HUES6 (cell line): ENCODE measurements around the gene ERG.

Source experiments
- H3K27ac ChIP-seq: 2 replicates; pipeline ENCODE4 v1.7.0; 2013; ENCODE audit warnings: low read depth, mild to moderate bottlenecking, low read length, inconsistent platforms
- H3K27me3 ChIP-seq: 2 replicates; pipeline ENCODE4 v1.6.1; 2013; ENCODE audit warnings: low read length; ENCODE audit not compliant: control insufficient read depth, insufficient read depth
- H3K36me3 ChIP-seq: 2 replicates; pipeline ENCODE4 v1.6.1; 2013; ENCODE audit warnings: low read length; ENCODE audit not compliant: control insufficient read depth, insufficient read depth
- H3K4me1 ChIP-seq: 2 replicates; pipeline ENCODE4 v1.6.1; 2013; ENCODE audit warnings: low read length; ENCODE audit not compliant: control insufficient read depth, insufficient read depth
- H3K4me3 ChIP-seq: 2 replicates; pipeline ENCODE4 v1.5.1; 2013; ENCODE audit warnings: low read depth, low read length
- H3K9ac ChIP-seq: one replicate; pipeline ENCODE4 v1.6.1; 2013; ENCODE audit warnings: mild to moderate bottlenecking, low read length
- H3K9me3 ChIP-seq: 2 replicates; pipeline ENCODE4 v1.6.1; 2013; ENCODE audit warnings: low read depth, low read length; ENCODE audit not compliant: control insufficient read depth, insufficient read depth

Gene ERG

GRCh38 chr21:38392661-38393060 is 105.6 kb downstream of the ERG start:
- H3K4me1 ChIP-seq = no peaks in the 10 kb centered on the region
- no peaks in the 10 kb centered on the region for H3K27me3 ChIP-seq
- no peak overlapping the region for H3K27ac ChIP-seq
- no peak overlapping the region for H3K4me3 ChIP-seq
- H3K36me3 ChIP-seq = no peaks in the 10 kb centered on the region
- no peaks in the 10 kb centered on the region for H3K9me3 ChIP-seq
- no peak overlapping the region for H3K9ac ChIP-seq

- Histone ChIP-seq H3K36me3 (no peaks in the 10 kb centered on the region), H3K4me1 (no peaks in the 10 kb centered on the region), H3K27me3 (no peaks in the 10 kb centered on the region), H3K9me3 (no peaks in the 10 kb centered on the region), H3K27ac (no peak overlapping the region), H3K9ac (no peak overlapping the region), H3K4me3 (no peak overlapping the region)
Measured at GRCh38 chr21:38389896-38390295, 108.4 kb downstream of the ERG start.

- Histone ChIP-seq H3K9me3 (no peaks in the 10 kb centered on the region), H3K4me1 (no peaks in the 10 kb centered on the region), H3K27ac (no peak overlapping the region), H3K4me3 (no peak overlapping the region), H3K9ac (no peak overlapping the region), H3K27me3 (no peaks in the 10 kb centered on the region), H3K36me3 (no peaks in the 10 kb centered on the region)
Measured at GRCh38 chr21:38389354-38389676, 109.0 kb downstream of the ERG start.

- Histone ChIP-seq H3K36me3 (no peaks in the 10 kb centered on the region), H3K27ac (no peak overlapping the region), H3K9ac (no peak overlapping the region), H3K27me3 (no peaks in the 10 kb centered on the region), H3K4me3 (no peak overlapping the region), H3K4me1 (no peaks in the 10 kb centered on the region), H3K9me3 (no peaks in the 10 kb centered on the region)
Measured at GRCh38 chr21:38388647-38389353, 109.5 kb downstream of the ERG start.

GRCh38 chr21:38388203-38388602 is 110.1 kb downstream of the ERG start:
- H3K9ac ChIP-seq = no peak overlapping the region
- H3K36me3 ChIP-seq = no peaks in the 10 kb centered on the region

GRCh38 chr21:38386967-38387366 is 111.3 kb downstream of the ERG start:
- H3K4me1 ChIP-seq = no peaks in the 10 kb centered on the region
- H3K9ac ChIP-seq = no peak overlapping the region
- no peaks in the 10 kb centered on the region for H3K36me3 ChIP-seq
- no peak overlapping the region for H3K27ac ChIP-seq
- no peaks in the 10 kb centered on the region for H3K27me3 ChIP-seq
- H3K9me3 ChIP-seq = no peaks in the 10 kb centered on the region
- no peak overlapping the region for H3K4me3 ChIP-seq

More at GRCh38 chr21:38388203-38388602, 110.1 kb downstream of the ERG start:
- no peaks in the 10 kb centered on the region for H3K4me1 ChIP-seq
- H3K4me3 ChIP-seq = no peak overlapping the region
- H3K27me3 ChIP-seq = no peaks in the 10 kb centered on the region
- H3K27ac ChIP-seq = no peak overlapping the region
- H3K9me3 ChIP-seq = no peaks in the 10 kb centered on the region

GRCh38 chr21:38385427-38386175 is 112.7 kb downstream of the ERG start:
- Histone ChIP-seq H3K4me1 (no peaks in the 10 kb centered on the region), H3K27ac (no peak overlapping the region), H3K36me3 (no peaks in the 10 kb centered on the region), H3K9me3 (no peaks in the 10 kb centered on the region), H3K9ac (no peak overlapping the region), H3K27me3 (no peaks in the 10 kb centered on the region), H3K4me3 (no peak overlapping the region)

- Histone ChIP-seq H3K36me3 (no peaks in the 10 kb centered on the region), H3K9me3 (no peaks in the 10 kb centered on the region), H3K9ac (no peak overlapping the region), H3K27me3 (no peaks in the 10 kb centered on the region), H3K4me1 (no peaks in the 10 kb centered on the region), H3K27ac (no peak overlapping the region), H3K4me3 (no peak overlapping the region)
Measured at GRCh38 chr21:38384675-38385426, 113.4 kb downstream of the ERG start.

- Histone ChIP-seq H3K27ac (no peak overlapping the region), H3K9me3 (no peaks in the 10 kb centered on the region), H3K4me3 (no peak overlapping the region), H3K36me3 (no peaks in the 10 kb centered on the region), H3K4me1 (no peaks in the 10 kb centered on the region), H3K9ac (no peak overlapping the region), H3K27me3 (no peaks in the 10 kb centered on the region)
Measured at GRCh38 chr21:38384238-38384560, 114.1 kb downstream of the ERG start.

GRCh38 chr21:38383411-38384237 is 114.7 kb downstream of the ERG start:
- Histone ChIP-seq H3K36me3 (no peaks in the 10 kb centered on the region), H3K4me1 (no peaks in the 10 kb centered on the region)

More at GRCh38 chr21:38383411-38384237, 114.7 kb downstream of the ERG start:
- Histone ChIP-seq H3K4me3 (no peak overlapping the region), H3K27me3 (no peaks in the 10 kb centered on the region), H3K9me3 (no peaks in the 10 kb centered on the region), H3K9ac (no peak overlapping the region), H3K27ac (no peak overlapping the region)
